Measurements from ENCODE around the gene FAM193A. TPM values are rescaled to one million over a fixed set of nuclear protein-coding genes. Genes with fewer than 3 reads are reported as not detected.
"Not testable (repeated sequence)": the region's sequence is repeated elsewhere in the genome, so short reads cannot be mapped to it uniquely, and the experiment has no call there.

FAM193A gene
- polyA plus RNA-seq, 1 experiment = 5.9 TPM

DNA sequence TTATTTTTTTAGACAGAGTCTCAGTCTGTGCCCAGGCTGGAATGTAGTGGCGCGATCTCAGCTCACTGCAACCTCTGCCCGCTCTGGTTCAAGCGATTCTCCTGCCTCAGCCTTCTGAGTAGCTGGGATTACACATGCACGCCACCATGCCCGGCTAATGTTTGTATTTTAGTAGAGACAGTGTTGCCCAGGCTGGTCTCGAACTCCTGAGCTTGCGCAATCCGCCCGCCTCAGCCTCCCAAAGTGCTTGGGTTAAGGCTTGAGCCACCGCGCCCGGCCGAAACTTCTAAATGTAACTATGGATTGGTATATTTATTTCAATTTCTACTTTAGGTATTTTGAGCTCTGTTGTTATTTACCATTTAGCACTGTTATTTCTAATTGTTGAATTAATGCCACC lies 79.4 kb downstream of the FAM193A start:
- ChIA-PET POLR2A (no interaction called here), CTCF (no interaction called here)
- Histone ChIP-seq H3K4me3 (ENCODE audit: low read depth, low read length) (no peak overlapping the region), H3K36me3 (ENCODE audit: control insufficient read depth, insufficient read depth, low read length) (no peaks in the 10 kb centered on the region), H3K27me3 (ENCODE audit: control insufficient read depth, insufficient read depth, low read length) (no peaks in the 10 kb centered on the region)
- TF ChIP-seq, protein P1, sequence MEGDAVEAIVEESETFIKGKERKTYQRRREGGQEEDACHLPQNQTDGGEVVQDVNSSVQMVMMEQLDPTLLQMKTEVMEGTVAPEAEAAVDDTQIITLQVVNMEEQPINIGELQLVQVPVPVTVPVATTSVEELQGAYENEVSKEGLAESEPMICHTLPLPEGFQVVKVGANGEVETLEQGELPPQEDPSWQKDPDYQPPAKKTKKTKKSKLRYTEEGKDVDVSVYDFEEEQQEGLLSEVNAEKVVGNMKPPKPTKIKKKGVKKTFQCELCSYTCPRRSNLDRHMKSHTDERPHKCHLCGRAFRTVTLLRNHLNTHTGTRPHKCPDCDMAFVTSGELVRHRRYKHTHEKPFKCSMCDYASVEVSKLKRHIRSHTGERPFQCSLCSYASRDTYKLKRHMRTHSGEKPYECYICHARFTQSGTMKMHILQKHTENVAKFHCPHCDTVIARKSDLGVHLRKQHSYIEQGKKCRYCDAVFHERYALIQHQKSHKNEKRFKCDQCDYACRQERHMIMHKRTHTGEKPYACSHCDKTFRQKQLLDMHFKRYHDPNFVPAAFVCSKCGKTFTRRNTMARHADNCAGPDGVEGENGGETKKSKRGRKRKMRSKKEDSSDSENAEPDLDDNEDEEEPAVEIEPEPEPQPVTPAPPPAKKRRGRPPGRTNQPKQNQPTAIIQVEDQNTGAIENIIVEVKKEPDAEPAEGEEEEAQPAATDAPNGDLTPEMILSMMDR (IDR thresholded peaks at IDR 0.05; ENCODE audit: insufficient read depth, low read depth, low read length) = no peak
- no peak for DNase-seq (ENCODE audit: low read depth)

DNA sequence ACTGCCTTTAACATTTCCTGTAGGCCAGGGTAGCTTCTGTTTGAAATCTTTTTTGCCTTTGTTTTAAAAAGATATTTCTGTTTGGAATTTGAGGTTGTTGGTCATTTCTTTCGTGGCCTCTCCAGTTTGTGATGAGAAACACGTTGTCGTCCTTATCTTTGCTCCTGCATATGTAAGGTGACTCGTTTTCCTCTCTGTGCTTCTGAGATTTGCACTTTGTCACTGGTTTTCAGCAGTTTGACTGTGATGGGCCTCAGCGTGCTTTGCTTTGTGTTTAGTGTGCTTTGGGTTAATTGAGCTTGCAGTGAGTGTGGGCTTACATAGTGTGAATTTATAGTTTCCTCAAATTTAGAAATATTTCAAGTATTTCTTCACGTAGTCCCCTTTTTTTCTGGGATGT lies 81.5 kb downstream of the FAM193A start:
- no peak for DNase-seq (ENCODE audit: low read depth)
- Histone ChIP-seq H3K4me3 (ENCODE audit: low read depth, low read length) (no peak overlapping the region), H3K27me3 (ENCODE audit: control insufficient read depth, insufficient read depth, low read length) (no peaks in the 10 kb centered on the region), H3K36me3 (ENCODE audit: control insufficient read depth, insufficient read depth, low read length) (no peaks in the 10 kb centered on the region)
- CTCF ChIA-PET = interaction anchor here (0.7 kb wide), 1 partner anchor 8 kb away, joined by 3 read pairs; no protein-coding TSS in a partner anchor
- POLR2A ChIA-PET = no interaction called here
- TF ChIP-seq, protein P1 (IDR thresholded peaks at IDR 0.05; ENCODE audit: insufficient read depth, low read depth, low read length) = no peak

DNA sequence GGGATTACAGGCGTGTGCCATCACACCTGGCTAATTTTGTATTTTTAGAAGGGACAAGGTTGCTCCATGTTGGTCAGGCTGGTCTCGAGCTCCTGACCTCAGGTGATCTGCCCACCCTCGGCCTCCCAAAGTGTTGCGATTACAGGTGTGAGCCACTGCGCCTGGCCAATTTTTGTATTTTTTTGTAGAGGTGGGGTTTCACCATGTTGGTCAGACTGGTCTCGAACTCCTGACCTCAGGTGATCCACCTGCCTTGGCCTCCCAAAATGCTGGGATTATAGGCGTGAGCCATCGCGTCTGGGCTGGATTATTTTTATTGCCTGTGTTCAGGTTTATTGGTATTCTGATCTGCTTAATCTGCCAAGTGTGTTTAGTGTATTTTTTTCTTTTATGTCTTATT lies 82.3 kb downstream of the FAM193A start:
- H3K36me3 ChIP-seq (ENCODE audit: control insufficient read depth, insufficient read depth, low read length); DNase-seq (ENCODE audit: low read depth); H3K27me3 ChIP-seq (ENCODE audit: control insufficient read depth, insufficient read depth, low read length); POLR2A ChIA-PET; CTCF ChIA-PET; H3K4me3 ChIP-seq (ENCODE audit: low read depth, low read length): not testable (repeated sequence)

DNA sequence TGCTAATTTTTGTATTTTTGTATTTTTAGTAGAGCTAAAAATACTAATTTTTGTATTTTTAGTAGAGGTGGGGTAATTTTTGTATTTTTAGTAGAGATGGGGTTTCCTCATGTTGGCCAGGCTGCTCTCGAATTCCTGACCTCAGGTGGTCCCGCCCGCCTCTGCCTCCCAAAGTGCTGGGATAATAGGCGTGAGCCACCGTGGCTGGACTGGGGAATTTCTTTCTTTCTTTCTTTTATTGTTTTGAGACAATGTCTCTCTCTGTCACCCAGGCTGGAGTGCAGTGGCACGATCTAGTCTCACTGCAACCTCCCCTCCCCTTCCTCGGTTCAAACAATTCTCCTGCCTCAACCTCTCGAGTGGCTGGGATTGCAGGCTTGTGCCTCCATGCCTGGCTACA lies 83.0 kb downstream of the FAM193A start:
- POLR2A ChIA-PET = no interaction called here
- DNase-seq (ENCODE audit: low read depth) = no peak
- Histone ChIP-seq H3K36me3 (ENCODE audit: control insufficient read depth, insufficient read depth, low read length) (no peaks in the 10 kb centered on the region), H3K27me3 (ENCODE audit: control insufficient read depth, insufficient read depth, low read length) (no peaks in the 10 kb centered on the region), H3K4me3 (ENCODE audit: low read depth, low read length) (no peak overlapping the region)
- CTCF ChIA-PET = no interaction called here
- TF ChIP-seq, protein P1 (IDR thresholded peaks at IDR 0.05; ENCODE audit: insufficient read depth, low read depth, low read length) = no peak

DNA sequence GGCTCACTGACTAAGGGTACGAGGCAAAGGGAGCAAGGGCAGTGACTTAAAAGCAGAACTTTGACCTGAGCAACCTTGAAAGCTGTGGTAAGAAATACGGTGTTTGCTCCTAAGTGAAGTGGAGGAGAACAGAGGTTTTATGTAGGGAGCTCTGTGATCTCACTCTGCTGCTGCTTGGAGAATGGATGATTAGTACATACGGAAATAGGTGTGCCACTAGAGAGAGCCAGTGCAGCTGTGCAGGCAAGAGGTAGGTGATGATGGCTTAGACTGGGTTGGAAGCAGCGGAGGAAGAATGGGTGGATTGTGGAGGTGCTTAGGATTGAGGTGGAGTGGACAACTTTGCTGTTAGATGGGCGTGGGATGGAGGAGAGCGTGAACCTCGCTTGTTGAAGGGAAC lies 85.0 kb downstream of the FAM193A start:
- no peak for DNase-seq (ENCODE audit: low read depth)
- H3K27me3 ChIP-seq (ENCODE audit: control insufficient read depth, insufficient read depth, low read length) = no peaks in the 10 kb centered on the region
- no peak overlapping the region for H3K4me3 ChIP-seq (ENCODE audit: low read depth, low read length)
- peaks cover 8% of the 10 kb centered on the region for H3K36me3 ChIP-seq (ENCODE audit: control insufficient read depth, insufficient read depth, low read length)
- TF ChIP-seq, protein P1 (IDR thresholded peaks at IDR 0.05; ENCODE audit: insufficient read depth, low read depth, low read length) = no peak
- ChIA-PET CTCF (interaction anchor here (1.0 kb wide), 1 partner anchor 14 kb away, joined by 3 read pairs; no protein-coding TSS in a partner anchor), POLR2A (no interaction called here)

DNA sequence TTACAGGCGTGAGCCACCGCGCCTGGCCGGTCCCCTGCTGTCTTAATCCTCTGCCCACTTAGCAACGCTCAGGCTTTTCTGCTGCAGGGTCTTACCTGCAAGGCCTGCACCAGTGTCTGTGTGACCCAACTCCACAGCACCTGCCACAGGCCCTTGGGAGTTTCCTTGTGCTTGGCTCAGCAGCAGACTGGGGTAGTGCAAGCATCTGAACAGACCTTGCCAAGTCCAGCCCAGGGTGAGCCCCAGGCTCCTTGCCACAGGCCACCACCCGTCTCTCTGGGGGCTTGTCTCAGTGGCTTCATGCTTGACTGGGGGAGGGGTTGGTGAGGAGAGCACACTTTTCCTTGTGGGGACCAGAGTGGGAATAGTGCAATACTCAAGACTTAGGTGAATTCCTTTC lies 87.0 kb downstream of the FAM193A start:
- POLR2A ChIA-PET = no interaction called here
- no peak overlapping the region for H3K4me3 ChIP-seq (ENCODE audit: low read depth, low read length)
- no peak for DNase-seq (ENCODE audit: low read depth)
- no peaks in the 10 kb centered on the region for H3K27me3 ChIP-seq (ENCODE audit: control insufficient read depth, insufficient read depth, low read length)
- TF ChIP-seq, protein P1 (IDR thresholded peaks at IDR 0.05; ENCODE audit: insufficient read depth, low read depth, low read length) = no peak
- H3K36me3 ChIP-seq (ENCODE audit: control insufficient read depth, insufficient read depth, low read length) = peaks cover 11% of the 10 kb centered on the region
- CTCF ChIA-PET = no interaction called here
